KBM-7 (cell line): ENCODE measurements around the gene TTI1.

Experiments
- DNase-seq: peaks from one replicate; pipeline ENCODE4 v3.0.0-alpha.2; 2015
- in situ Hi-C: fragments of 300-500 bp; cut with MboI; formaldehyde crosslinking; loops from 2 replicates; pipeline ENCODE4 v1.14.3; 2020; ENCODE audit warnings: low sequenced_read_pairs, low pct_unique_long_range_greater_than_20kb, mixed read lengths

TTI1 gene

GRCh38 chr20:38057351-38057972 lies 24.2 kb upstream of the TTI1 start:
- in situ Hi-C loops = no loop called here
- peak; percentile 71 for DNase-seq

GRCh38 chr20:38055848-38056247 lies 22.6 kb upstream of the TTI1 start:
- no peak for DNase-seq
- in situ Hi-C loops = no loop called here

- in situ Hi-C loops = no loop called here
These were observed 22.0 kb upstream of the TTI1 start for GRCh38 chr20:38055294-38055693.

DNA sequence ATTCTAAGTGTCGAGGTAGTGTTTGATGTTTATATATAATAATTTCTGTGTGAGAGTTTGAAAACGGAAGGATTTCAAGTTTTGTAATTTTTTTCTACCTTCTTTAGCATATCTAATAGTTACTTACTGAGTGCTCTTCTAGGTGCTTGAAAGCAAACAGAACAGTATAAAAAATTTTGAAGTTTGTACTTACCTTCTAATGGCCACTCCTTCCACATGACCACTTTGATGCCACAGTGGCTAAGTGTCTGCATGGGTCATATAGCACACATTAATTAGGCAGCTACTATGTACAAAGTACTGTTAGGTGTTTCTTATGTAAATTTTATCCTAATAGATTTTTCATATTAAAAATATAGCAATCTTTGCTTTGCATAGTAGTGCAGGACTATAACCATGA lies 21.4 kb upstream of the TTI1 start:
- DNase-seq = no peak
- in situ Hi-C loops = no loop called here

More at GRCh38 chr20:38055294-38055693, 22.0 kb upstream of the TTI1 start:
- no peak for DNase-seq

DNA sequence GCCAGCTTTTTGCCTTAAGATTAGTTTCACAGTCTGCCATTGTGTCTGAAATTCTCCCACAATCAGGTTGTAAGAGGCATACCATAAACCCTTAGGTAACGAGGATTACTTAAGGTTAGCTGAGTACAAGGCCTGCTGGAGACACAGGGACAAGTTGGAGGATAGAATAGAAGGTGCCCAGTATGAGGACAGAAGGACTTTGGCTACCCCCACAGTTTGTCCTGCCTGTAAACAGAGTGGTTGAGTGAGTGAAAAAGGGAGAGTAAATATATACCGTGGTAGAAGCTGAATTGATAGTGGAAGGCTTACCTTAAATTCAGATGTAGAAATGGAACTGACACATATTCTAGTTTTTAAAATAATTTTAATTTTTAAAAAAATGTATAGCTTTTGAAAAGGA lies 19.6 kb upstream of the TTI1 start:
- no peak for DNase-seq
- in situ Hi-C loops = no loop called here

DNA sequence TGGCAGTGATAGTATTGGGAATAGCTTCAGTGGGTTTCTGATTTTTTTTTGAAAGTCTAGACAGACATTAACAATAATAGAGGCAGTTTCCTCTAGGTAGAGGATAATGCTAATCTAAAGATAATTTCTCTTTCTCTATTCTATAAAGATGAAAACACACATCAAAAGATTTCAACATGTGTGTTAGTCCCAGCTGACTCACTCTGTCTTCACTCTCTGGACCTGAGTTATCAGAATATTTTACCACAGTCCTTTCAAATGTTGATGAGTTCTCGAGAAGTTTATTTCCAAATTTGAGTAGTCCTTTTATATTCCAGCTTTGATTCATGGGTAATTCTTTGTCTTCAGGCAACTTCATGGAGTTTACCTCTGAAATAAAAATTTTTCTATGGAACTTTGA lies 17.4 kb upstream of the TTI1 start:
- no peak for DNase-seq
- in situ Hi-C loops = no loop called here

DNA sequence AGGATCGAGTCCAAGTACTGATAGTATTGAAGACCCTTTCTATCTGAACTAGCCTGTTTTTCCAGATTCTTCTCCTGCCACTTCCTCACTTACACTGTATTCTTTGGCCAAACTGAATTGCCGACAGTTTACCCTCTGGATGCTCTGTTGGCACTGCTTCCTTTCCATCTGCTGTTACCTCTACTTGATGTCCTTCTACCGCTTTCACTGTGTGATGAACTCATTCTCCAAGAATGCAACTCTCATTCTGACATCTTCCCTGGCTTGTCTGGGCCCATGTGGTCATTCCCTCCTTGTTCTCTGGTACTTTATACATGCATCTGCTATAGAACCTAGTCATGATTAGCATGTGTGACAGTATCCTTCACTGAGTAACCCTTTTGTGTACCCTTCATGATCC lies 16.5 kb upstream of the TTI1 start:
- in situ Hi-C loops = no loop called here

GRCh38 chr20:38046572-38046971 lies 13.3 kb upstream of the TTI1 start:
- in situ Hi-C loops = no loop called here
- DNase-seq = no peak

More for the DNA sequence above, 16.5 kb upstream of the TTI1 start:
- DNase-seq = no peak

DNA sequence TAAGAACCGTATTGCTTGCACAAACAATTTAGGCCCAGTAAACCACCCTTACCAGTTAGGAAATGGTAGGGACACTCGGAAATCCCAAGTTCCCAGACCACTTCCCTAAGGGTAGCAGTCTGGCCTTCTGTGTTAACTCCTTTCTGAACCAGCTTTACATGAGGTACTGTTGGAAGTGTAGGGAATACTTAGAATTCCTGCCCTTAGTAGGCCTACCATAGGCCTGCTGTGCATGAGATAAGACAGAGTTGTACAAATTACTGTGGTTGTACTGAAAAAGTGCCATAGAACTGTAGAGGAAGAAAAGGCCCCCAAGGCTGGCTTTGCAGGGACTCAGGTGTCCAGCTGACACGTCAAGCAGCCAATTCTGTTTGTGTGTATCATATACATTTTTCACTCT lies 11.4 kb upstream of the TTI1 start:
- DNase-seq = no peak
- in situ Hi-C loops = no loop called here

GRCh38 chr20:38043512-38044300 lies 10.4 kb upstream of the TTI1 start:
- in situ Hi-C loops = no loop called here
- DNase-seq = no peak

GRCh38 chr20:38040276-38040675 lies 7.0 kb upstream of the TTI1 start:
- in situ Hi-C loops = no loop called here
- DNase-seq = no peak

- DNase-seq = no peak
- in situ Hi-C loops = no loop called here
These were observed 3.1 kb upstream of the TTI1 start for GRCh38 chr20:38036366-38036765.

DNA sequence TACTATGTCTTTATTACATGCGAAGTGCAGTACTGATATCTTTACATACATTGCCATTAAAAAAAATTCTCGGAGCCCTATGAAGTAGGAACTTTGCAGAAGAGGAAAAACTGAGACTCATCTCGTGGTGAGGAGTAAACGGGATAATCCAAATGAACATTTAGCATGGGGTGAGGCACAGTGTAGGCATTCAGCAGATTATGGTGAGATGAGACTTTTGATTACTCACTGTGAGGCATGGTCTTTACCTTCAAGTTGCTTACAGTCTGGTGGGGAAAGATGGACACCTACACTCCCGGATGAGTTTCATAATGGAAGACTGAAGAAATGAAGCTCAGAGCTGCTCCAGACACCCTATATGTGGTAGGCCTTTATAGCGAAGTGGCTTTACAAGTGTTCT lies 1.7 kb upstream of the TTI1 start:
- DNase-seq = no peak
- in situ Hi-C loops = no loop called here

GRCh38 chr20:38034108-38034649 lies 923 bp upstream of the TTI1 start:
- in situ Hi-C loops = no loop called here

DNA sequence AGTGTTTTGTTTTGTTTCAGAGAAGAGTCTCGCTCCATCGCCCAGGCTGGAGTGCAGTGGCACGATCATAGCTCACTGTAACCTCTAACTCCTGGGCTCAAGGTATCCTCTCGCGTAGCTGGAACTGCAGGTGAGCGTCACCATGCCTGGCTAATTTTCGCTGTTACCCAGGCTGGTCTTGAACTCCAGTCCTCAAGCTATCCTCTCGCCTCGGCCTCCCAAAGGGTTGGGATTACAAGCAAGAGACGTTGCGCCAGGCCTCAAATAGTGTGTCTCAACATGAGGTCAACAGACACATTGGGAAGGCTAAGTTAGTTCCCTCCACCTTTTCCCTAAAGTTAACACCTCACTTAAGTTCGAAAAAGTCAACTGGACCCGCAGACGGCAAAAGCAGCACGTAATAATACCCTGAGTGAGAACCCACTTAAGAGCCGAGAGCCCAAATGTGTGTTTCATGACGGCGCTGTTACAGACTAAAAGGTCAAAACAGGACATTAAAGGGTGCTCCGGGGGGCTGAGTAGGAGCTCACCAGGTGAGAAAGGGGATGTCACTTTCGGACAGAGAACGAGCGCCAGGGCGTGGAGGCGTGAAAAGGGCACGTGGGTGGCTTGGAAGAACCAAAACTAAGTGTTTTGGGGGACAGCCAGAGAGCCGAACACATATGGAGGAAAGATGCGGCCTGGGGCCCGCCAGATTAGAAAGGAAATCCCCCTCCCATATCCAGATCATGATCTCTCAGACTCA lies 499 bp downstream of the TTI1 start:
- peak; percentile 7 for DNase-seq
- in situ Hi-C loops = no loop called here

More at GRCh38 chr20:38034108-38034649, 923 bp upstream of the TTI1 start:
- peak; percentile 11 for DNase-seq

GRCh38 chr20:38031957-38032356 lies 1.3 kb downstream of the TTI1 start:
- in situ Hi-C loops = no loop called here
- DNase-seq = no peak

DNA sequence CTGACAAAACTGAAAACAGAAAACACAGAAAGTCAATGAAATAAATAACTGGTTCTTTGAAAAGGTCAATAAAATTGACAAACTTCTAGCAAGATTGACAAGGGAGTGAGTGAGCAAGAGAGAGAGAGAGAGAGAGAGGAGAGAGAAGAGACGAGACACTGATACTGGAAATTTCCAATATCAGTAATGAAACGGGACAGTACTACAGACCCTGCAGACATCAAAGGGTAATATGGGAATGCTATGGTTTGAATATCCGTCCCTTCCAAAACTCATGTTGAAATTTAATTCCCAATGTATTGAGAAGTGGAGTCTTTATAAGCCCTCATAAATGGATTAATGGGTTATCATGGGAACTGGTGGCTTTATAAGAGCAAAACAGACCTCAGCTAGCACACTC lies 3.8 kb downstream of the TTI1 start:
- in situ Hi-C loops = no loop called here
- no peak for DNase-seq

DNA sequence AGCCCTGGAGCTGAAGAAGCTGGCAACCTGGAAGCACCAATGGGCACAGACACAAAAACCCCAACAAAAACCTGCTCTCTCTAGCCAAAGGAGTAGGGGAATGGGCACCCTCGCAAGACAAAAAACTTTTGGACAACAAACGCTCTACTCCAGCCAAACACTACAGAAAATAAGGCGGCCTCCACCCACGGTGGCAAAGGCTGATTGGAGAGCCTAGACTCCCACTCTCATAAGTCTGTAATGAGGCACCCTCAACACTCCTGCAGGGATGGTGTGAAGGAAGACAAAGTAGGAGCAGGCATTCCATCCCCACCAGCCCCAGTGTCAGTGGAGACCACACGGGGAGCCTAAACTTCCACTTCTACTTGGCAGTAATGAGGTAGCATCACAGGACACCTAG lies 8.8 kb downstream of the TTI1 start:
- DNase-seq = no peak
- in situ Hi-C loops = no loop called here

GRCh38 chr20:38023181-38024001 lies 9.9 kb downstream of the TTI1 start:
- in situ Hi-C loops = no loop called here
- peak; percentile 69 for DNase-seq
